ENCODE results near the gene KREMEN1. TPM values are rescaled to one million over a fixed set of nuclear protein-coding genes. Genes with fewer than 3 reads are reported as not detected.
A peak's percentile ranks its signal among the peaks of the same experiment; 100 is the strongest.

The KREMEN1 gene
- total and polyA plus RNA-seq, 4 donors, result 8.8 to 27.5 (median 20.1) TPM

DNA sequence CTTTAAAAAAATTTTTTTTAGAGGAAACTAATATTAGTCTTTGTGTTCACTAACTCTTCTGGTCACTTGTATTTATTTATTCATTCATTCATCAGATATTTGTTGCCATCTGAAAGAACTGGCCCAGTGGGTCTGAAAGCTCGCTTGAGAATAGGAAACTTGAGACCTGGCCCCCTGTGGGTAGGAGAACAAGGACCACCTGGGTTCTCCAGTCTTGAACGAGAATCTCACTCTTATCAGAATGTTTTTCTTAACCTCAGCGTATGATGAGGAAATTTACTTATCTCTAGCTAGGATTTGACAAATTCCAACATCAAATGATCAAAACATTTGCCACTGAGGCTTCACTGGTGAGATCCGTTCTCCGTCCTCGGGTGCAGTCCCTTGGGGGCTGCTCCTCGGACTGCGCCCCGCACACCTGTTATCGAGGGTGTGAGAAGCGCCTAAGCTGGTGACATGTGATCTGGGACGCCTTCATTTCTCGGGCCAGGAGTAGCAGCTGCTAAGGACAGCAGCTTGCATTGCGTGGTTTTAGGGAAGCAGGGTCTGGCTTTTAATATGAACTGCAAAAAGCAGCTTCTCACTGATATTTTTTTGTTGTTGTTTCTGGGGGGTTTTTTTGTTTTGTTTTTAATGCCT is 17.5 kb upstream of the KREMEN1 start:
- ATAC-seq (ENCODE audit: insufficient read depth, low FRiP score) (no peak), DNase-seq (no peak)
- TF ChIP-seq, protein P1, sequence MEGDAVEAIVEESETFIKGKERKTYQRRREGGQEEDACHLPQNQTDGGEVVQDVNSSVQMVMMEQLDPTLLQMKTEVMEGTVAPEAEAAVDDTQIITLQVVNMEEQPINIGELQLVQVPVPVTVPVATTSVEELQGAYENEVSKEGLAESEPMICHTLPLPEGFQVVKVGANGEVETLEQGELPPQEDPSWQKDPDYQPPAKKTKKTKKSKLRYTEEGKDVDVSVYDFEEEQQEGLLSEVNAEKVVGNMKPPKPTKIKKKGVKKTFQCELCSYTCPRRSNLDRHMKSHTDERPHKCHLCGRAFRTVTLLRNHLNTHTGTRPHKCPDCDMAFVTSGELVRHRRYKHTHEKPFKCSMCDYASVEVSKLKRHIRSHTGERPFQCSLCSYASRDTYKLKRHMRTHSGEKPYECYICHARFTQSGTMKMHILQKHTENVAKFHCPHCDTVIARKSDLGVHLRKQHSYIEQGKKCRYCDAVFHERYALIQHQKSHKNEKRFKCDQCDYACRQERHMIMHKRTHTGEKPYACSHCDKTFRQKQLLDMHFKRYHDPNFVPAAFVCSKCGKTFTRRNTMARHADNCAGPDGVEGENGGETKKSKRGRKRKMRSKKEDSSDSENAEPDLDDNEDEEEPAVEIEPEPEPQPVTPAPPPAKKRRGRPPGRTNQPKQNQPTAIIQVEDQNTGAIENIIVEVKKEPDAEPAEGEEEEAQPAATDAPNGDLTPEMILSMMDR (IDR thresholded peaks at IDR 0.05; ENCODE audit: control extremely low read depth, extremely low read depth), result no peak
- Histone ChIP-seq H3K36me3 (ENCODE audit: control insufficient read depth in 4 of 4, insufficient read depth in 4 of 4, low read length in 4 of 4) (peaks cover 0 to 6% (median 3%) of the 10 kb centered on the region in 4 donors), H3K4me1 (ENCODE audit: control insufficient read depth in 5 of 5, insufficient read depth in 5 of 5, low read length in 5 of 5) (peaks cover 0 to 15% (median 4%) of the 10 kb centered on the region in 5 donors), H3K9ac (ENCODE audit: insufficient read depth in 1 of 2, low read length in 2 of 2) (no peak overlapping the region), H3K4me3 (no peak overlapping the region), H3K27me3 (ENCODE audit: control insufficient read depth in 3 of 3, insufficient read depth in 3 of 3, low read length in 2 of 3) (no peaks in the 10 kb centered on the region), H3K9me3 (ENCODE audit: control insufficient read depth in 4 of 4, insufficient read depth in 3 of 4, low read length in 3 of 4) (no peaks in the 10 kb centered on the region), H3K27ac (ENCODE audit: low read depth in 1 of 2, low read length in 1 of 2) (no peak overlapping the region)
- WGBS, 2 donors, result 83 to 84% methylated on average over 14 of the region's 14 CpGs

DNA sequence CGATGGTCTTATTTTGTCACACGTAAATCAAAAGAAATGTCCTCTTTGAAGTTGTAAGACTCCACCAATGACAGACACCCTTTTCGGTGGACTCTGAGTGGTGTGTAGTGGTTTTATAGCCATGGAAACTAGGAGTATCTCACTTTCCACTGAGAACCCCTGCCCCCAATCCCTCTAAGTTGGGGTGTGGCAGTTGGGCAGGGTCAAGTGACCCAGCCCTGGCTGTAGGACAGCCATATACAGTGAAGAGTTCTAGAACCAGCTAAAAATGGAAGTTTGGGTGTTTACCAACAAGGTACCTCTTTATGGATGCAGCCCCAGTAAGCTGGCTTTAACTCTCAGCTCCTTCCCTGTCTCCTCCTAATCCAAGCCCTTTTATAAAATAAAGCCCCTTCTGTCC is 16.4 kb upstream of the KREMEN1 start:
- Histone ChIP-seq H3K9ac (ENCODE audit: insufficient read depth in 1 of 2, low read length in 2 of 2) (no peak overlapping the region), H3K27me3 (ENCODE audit: control insufficient read depth in 3 of 3, insufficient read depth in 3 of 3, low read length in 2 of 3) (no peaks in the 10 kb centered on the region), H3K36me3 (ENCODE audit: control insufficient read depth in 4 of 4, insufficient read depth in 4 of 4, low read length in 4 of 4) (peaks cover 0 to 2% (median 0%) of the 10 kb centered on the region in 4 donors), H3K4me1 (ENCODE audit: control insufficient read depth in 5 of 5, insufficient read depth in 5 of 5, low read length in 5 of 5) (peaks cover 0 to 15% (median 4%) of the 10 kb centered on the region in 5 donors), H3K4me3 (no peak overlapping the region), H3K9me3 (ENCODE audit: control insufficient read depth in 4 of 4, insufficient read depth in 3 of 4, low read length in 3 of 4) (no peaks in the 10 kb centered on the region), H3K27ac (ENCODE audit: low read depth in 1 of 2, low read length in 1 of 2) (no peak overlapping the region)
- no peak for DNase-seq
- 89 to 96% methylated on average over 3 of the region's 3 CpGs for WGBS, 2 donors
- ATAC-seq (ENCODE audit: insufficient read depth, low FRiP score), result no peak
- TF ChIP-seq, protein P1 (IDR thresholded peaks at IDR 0.05; ENCODE audit: control extremely low read depth, extremely low read depth), result no peak

DNA sequence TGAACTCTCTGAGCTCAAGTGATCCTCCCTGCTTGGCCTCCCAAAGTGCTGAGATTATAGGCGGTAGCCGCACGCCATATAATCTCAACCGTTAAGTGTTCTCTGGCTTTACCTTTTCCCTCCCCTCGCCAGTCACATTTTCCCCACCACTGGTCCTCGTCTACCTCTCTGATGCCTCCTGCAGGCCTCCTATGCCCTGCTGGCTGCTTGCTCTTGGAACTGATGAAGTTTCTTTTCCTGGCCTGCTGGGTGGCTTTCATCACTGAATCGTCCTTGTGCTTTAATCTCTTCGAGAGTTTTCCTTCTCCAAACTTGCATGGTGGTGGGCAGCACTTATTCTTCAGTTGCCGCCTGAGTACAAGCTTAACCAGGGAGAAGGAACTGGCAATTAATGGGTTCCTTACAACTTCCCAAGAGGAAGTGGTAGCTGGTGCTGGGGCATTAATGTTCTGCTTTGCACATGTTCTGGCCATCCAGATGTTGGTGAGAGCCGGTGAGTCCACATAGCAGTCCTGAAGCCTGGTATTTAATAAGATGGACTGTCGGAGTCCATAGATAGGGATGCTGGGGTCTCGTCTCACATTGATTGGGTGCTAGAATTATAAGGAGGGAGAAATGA is 12.5 kb upstream of the KREMEN1 start:
- no peaks in the 10 kb centered on the region for H3K36me3 ChIP-seq (ENCODE audit: control insufficient read depth in 4 of 4, insufficient read depth in 4 of 4, low read length in 4 of 4)
- TF ChIP-seq, protein P1 (IDR thresholded peaks at IDR 0.05; ENCODE audit: control extremely low read depth, extremely low read depth), result no peak

More for the DNA sequence above, 12.5 kb upstream of the KREMEN1 start:
- no peak for ATAC-seq (ENCODE audit: insufficient read depth, low FRiP score)
- Histone ChIP-seq H3K9ac (ENCODE audit: insufficient read depth in 1 of 2, low read length in 2 of 2) (no peak overlapping the region), H3K4me3 (no peak overlapping the region), H3K4me1 (ENCODE audit: control insufficient read depth in 5 of 5, insufficient read depth in 5 of 5, low read length in 5 of 5) (peaks cover 0 to 20% (median 4%) of the 10 kb centered on the region in 5 donors), H3K27ac (ENCODE audit: low read depth in 1 of 2, low read length in 1 of 2) (no peak overlapping the region), H3K27me3 (ENCODE audit: control insufficient read depth in 3 of 3, insufficient read depth in 3 of 3, low read length in 2 of 3) (no peaks in the 10 kb centered on the region), H3K9me3 (ENCODE audit: control insufficient read depth in 4 of 4, insufficient read depth in 3 of 4, low read length in 3 of 4) (no peaks in the 10 kb centered on the region)
- DNase-seq, result peak in 1 of 3 donors; percentile 10
- 59 to 77% methylated on average over 12 of the region's 12 CpGs for WGBS, 2 donors

Measured in lung (tissue), 12 donors.